ENCODE results near the gene OR1K1.
"Not testable (repeated sequence)": the region's sequence is repeated elsewhere in the genome, so short reads cannot be mapped to it uniquely, and the experiment has no call there.

The OR1K1 gene

GRCh38 chr9:122814545-122814944 is 14.6 kb downstream of the OR1K1 start:
- no peak for DNase-seq

- DNase-seq, result no peak
Measured at GRCh38 chr9:122815544-122815943, 15.6 kb downstream of the OR1K1 start.

DNA sequence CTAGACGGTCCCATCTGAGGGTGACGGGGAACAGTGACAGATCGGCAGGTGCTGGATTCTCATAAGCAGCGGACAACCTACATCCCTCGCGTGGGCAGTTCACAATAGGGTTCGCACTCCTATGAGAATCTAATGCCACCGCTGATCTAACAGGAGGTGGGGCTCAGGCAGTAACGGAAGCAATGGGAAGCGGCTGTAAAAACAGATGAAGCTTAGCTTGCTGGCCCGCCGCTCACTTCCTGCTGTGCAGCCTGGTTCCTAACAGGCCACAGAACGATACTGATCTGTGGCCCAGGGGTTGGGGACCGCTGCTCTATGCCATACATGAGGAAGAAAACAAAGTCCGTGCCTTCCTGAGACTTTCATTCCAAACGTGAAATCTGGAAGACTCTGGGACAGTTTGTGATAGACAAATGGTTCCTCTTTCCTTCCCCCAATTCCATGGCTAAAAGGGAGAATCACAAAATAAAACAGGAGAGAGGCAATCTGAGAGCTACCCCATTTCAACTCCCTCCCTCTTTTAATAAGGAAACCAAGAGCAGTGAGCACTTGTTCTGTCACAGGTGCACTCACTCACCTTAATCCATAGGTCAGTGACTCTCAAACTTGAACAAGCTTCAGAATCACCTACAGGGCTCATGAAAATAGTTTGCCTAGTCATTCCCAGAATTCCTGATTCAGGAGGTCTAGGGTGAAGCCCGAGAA is 16.4 kb downstream of the OR1K1 start:
- DNase-seq, result no peak

DNA sequence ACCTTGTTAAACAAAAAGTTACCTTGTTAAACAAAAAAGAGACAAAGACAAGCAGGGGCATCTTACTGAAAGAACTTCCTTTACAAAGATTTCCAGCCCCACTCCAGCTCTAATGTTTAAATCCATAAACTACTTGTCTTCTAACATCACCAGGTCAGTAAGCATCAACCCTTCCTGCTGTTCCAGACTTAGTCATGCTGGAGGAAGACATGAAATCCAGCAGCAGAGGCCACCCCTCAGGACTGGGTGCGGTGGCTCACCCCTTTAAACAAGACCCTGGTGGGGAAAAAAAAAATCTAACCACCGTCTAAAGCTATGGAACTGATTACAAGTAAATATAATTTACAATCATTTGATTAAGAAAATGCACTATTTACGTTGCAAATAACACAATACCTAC is 19.4 kb downstream of the OR1K1 start:
- no peak for DNase-seq

DNA sequence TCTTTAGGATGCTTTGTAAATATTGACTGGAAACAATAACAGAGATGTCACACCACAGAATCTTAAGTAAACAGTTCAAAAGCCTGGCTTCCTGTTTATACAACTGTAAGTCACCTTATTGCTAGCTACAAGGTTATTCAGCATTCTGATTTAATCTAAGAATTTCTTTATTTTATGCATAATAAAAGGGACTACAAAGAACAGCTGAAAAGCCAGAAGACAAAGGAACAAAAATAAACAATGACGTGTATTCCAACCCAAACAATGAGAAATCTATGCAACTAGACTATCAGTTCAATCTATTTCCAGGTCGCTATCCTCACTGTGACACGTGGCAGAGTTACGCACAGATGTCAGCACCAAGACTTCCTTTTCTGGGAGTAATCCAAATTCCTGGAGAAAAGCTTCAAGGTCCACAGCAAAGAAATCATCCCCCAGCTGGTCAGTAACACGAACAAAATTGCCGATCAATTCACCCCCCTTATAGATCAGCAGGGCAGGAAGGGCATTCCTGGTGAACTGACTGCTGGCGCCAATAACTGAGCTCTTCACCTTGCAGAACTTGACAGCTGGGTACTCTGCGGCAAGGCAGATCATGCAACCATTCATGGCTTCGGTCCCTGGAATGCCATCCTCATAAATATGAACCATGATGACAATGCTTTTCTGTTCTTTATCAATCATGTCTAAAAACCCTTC is 20.0 kb downstream of the OR1K1 start:
- DNase-seq, result no peak

- DNase-seq, result no peak
Measured at GRCh38 chr9:122820490-122820845, 20.5 kb downstream of the OR1K1 start.

DNA sequence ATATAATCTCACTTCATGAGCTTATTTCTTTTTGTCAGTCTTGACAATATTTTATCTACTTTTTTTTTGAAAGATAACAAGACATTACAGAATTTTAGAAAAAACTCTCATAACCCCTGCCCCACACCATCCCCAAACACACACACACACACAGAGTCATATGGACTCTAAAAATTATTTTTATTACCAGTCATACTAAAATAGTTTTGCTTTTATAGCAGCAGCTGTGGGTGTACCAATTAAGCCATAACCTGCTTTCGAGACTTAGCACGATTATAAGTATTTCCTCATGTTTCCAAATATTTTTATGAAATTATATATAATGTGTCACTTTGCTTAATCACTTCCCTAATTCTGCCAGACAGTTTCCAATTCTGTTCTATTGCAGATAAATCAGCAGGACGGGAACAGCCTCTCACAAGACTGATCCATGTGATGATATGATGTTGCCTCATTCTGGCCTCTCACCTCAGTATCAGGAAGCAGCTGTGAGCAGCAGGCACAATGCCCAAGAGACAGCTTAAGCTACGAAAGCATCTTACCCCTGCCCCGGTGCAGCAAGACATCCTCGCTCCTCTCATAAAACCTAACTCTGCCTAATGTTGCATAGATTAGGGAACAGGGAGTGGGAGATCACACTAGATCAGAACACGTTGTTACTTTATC is 21.5 kb downstream of the OR1K1 start:
- DNase-seq, result no peak

DNA sequence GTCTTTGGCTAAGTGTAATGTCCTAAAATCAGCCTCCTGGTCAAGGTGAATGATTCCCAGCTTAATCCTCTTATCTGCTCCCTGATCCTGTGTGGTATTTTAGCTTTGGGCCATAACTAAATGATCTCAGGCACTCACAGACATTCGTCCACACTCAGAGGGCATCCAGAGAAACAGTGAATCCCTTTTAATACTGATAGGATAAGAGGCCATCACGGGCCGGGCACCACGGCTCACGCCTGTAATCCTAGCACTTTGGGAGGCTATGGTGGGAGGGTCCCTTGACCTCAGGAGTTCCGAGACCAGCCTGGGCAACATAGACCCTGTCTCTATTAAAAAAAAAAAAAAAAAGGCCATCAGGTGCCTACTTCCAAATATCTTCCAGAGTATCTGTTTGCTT is 22.1 kb downstream of the OR1K1 start:
- DNase-seq, result no peak

DNA sequence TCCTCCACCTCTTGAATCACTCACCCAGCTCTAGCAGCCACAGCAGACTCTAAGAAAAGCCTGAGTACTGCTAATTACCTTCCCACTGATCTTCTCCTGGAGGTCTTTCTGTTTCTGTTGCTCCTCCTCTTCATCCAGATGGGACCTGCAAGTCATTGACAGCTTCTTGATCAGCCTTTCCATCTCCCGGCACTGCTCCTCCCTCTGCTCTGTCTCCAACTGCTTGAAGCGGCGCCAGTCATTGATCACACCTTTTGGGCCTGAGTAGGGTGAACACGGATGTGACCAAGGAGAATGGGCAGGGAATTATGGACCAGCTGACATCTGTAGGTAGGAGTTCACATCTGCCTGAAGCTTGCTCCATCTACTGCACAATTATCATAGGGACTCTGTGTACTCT is 23.0 kb downstream of the OR1K1 start:
- no peak for DNase-seq

DNA sequence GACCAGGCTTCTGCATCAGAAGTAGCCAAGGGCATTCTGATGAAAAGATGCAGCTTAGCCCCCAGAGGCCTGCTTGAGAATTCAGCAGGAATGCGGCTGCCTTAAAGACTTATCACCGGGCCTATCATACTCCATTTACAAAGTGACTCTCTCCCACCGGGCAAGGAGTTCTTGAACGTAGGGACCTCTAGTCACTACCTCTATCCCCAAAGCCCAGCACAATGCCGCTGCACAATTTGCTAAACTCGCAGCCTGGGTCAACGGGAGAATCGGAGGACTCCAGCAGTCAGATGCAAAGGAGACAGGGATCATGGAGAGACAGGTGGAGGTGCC is 27.8 kb downstream of the OR1K1 start:
- no peak for DNase-seq

GRCh38 chr9:122828965-122829284 is 29.0 kb downstream of the OR1K1 start:
- not testable (repeated sequence) for DNase-seq

DNA sequence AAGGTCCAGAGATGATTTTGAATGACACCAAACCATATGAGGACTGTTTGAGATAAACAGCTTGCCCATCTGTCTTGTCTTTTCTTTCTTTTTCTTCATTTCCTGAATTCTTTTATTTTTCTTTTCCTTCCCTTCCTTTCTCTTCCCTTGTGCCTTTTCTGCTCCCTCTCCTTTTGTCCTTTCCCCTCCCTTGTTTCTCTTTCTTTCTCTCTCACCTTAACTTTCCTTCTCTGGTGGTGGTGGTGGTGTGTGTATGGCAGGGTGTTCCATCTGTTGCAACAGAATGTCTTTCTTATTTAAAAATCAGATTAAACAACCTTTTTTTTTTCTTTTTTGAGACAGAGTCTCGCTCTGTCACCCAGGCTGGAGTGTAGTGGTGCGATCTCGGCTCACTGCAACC is 32.3 kb downstream of the OR1K1 start:
- DNase-seq, result no peak

DNA sequence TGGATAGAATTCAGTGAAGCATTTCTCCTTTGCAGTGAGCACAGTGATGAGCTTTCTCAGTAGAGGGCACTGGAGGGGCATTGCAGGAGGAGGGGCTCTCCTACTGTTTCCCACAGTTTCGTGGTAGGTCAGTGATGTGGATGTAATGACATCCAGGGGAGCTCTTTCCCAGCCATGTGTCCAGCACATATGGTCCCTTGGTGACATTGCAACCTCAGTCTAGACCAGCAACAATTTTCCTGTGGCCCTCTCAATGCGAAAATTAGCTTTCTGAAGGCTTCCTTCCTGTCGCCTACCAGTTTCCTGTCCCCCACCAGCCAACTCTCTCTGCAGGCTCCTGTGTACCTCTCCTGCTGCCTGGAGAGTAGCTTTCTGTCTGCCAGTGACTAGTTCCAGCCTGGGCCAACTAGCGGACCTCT is 35.4 kb downstream of the OR1K1 start:
- DNase-seq, result no peak

GRCh38 chr9:122837266-122837850 is 37.4 kb downstream of the OR1K1 start:
- no peak for DNase-seq

- not testable (repeated sequence) for DNase-seq
Measured at GRCh38 chr9:122838441-122838840, 38.5 kb downstream of the OR1K1 start.

DNA sequence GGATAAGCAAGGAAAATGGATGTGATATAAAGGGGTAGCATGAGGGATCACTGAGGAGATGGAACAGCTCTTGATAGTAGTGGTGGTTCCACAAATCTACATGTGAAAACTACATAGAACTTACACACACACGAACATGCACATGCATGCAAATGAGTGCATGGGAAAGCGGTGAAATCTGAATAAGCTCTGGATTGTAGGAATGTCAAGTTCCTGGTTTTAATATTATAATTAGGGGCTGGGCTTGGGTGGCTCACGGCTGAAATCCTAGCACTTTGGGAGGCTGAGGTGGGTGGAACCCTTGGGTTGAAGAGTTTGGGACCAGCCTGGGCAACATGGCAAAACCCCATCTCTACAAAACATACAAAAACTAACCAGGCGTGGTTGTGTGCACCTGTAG is 41.6 kb downstream of the OR1K1 start:
- no peak for DNase-seq

DNA sequence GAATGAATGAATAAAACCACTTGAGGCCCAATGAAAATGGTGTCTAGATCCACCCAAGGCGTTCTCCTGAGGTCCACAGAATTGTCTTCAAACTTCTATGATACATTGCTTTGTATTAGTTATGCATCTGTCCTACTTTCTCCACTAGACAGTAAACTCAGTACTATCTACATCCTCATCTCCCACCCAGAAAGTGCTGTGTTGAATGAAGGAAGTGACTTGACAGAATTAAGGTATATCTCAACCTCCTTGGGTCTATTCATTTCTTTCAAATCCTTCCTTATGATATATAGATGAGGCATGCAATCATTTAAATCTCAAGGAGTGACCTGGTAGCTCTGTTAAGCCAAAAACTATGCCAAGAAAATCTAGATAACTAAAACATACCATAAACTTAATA is 44.2 kb downstream of the OR1K1 start:
- no peak for DNase-seq

DNA sequence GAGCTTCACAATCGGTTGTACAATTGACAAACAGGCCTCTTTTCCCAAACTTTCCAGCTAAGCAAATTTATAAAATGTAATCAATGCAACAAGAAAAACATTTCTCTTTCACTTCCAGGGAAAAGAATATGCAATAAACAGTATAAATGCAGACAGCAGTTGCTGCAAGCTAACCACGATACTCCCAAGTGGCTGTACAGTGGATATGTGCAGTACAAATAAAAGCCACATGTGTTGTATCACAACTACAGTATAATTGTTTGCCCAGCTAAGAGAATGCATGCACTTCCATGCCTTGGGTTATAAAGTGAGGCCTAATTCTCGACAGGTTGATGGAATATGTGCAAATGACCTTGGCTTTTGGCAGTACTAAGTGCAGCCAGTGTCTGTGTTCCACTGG is 45.2 kb downstream of the OR1K1 start:
- no peak for DNase-seq

DNA sequence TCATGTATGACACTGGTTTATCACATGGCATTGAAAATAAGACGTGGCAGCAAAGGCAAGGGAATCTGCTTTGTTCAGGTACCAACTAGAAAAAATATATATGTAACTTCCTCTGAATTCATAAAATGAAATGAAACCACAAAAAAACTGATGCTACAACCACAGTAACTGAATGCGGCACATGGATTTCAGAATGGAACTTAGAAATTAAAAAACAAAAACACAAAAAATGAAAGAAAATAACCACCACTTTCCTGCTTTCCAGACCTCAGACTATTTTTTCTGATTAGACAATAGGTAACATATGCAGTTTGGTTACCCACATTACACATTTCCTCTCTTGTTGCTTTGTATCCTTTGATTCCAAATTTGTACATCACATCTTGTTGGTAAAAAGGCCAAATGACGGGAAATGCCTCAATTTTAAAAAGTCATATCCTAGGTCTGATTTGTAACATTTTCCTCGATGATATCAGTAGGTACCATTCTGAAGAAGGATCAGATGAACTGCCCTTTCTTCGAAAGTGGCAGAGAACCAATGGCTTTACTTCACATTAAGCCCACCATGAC is 46.5 kb downstream of the OR1K1 start:
- DNase-seq, result no peak

DNA sequence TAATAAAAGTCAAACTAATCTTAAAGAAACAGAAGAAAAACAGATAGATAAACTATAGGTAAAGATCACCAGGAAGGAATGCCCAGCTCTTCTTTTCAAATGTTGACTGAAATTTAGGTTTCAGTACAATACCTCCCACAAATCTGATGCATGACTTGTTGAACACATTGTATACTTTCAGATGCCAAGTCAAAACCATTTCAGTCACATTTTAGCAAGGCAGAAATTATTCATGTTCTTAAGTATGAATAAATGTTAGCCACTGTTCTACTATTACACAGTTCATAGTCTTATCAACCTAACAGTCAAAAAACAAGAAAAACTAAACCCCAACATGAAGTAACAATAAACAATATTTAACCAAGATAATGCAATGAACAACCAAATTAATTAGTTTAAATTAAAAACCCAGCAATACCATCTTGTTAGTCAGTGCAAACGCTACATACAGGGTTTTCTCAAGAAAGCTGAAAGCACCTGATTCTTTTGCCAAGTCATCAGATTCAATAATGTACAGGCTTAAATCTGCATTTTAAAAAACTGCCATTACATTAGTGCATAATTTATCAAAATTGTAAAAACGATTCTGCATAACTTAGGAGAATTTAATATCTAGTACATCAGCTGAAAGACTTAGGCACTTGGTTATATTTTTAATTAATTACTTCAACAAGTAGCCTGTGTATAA is 48.5 kb downstream of the OR1K1 start:
- no peak for DNase-seq
